Body of pancreas (tissue), 4 donors: ENCODE results near the gene COL4A2.

Source experiments
- POLR2A ChIP-seq, 3 donors: fragments of 450-650 bp; IDR thresholded peaks; one replicate each; pipeline ENCODE4 v1.6.1; 2016; ENCODE audit warnings: antibody characterized with exemption in 3 of 3, mild to moderate bottlenecking in 2 of 3
- TF ChIP-seq, protein P1 (sequence below), 7 experiments: fragments of 450-650 bp in 4 of 7; fragments of 200-600 bp in 3 of 7; sonication (generic) in 3 of 7; IDR thresholded peaks; one replicate each; pipeline ENCODE4 v1.5.1; 2016 to 2019; ENCODE audit warnings: antibody characterized with exemption in 7 of 7

DNA sequence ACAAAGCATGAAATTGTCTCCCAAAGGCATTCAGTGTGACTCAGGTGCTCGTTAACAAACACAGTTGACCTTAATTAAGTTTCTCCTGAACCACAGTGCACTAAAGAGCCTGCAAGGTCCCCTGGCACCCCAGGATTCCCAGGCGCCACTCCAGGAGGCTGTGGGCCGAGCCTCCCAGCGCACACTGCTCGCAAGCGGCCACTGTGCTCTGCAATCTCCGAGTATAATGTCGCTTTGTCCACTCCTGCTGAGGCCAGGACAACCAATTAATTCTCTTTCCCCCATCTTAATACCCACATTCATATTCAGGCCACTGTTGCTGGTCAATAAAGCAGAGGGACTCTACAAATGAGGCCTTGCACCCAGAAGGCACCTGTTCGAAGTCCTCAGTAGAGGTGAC is 245.7 kb downstream of the COL4A2 start:
- TF ChIP-seq, protein P1, sequence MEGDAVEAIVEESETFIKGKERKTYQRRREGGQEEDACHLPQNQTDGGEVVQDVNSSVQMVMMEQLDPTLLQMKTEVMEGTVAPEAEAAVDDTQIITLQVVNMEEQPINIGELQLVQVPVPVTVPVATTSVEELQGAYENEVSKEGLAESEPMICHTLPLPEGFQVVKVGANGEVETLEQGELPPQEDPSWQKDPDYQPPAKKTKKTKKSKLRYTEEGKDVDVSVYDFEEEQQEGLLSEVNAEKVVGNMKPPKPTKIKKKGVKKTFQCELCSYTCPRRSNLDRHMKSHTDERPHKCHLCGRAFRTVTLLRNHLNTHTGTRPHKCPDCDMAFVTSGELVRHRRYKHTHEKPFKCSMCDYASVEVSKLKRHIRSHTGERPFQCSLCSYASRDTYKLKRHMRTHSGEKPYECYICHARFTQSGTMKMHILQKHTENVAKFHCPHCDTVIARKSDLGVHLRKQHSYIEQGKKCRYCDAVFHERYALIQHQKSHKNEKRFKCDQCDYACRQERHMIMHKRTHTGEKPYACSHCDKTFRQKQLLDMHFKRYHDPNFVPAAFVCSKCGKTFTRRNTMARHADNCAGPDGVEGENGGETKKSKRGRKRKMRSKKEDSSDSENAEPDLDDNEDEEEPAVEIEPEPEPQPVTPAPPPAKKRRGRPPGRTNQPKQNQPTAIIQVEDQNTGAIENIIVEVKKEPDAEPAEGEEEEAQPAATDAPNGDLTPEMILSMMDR (IDR thresholded peaks at IDR 0.05) = no peak
- no peak for TF ChIP-seq POLR2A (IDR thresholded peaks at IDR 0.05)
